ENCODE data around the gene NEGR1. TPM values are rescaled to one million over a fixed set of nuclear protein-coding genes. Genes with fewer than 3 reads are reported as not detected.

NEGR1 gene
- total RNA-seq, 4 donors from 2014 or later: 0.49 to 8.8 (median 2.7) TPM

DNA sequence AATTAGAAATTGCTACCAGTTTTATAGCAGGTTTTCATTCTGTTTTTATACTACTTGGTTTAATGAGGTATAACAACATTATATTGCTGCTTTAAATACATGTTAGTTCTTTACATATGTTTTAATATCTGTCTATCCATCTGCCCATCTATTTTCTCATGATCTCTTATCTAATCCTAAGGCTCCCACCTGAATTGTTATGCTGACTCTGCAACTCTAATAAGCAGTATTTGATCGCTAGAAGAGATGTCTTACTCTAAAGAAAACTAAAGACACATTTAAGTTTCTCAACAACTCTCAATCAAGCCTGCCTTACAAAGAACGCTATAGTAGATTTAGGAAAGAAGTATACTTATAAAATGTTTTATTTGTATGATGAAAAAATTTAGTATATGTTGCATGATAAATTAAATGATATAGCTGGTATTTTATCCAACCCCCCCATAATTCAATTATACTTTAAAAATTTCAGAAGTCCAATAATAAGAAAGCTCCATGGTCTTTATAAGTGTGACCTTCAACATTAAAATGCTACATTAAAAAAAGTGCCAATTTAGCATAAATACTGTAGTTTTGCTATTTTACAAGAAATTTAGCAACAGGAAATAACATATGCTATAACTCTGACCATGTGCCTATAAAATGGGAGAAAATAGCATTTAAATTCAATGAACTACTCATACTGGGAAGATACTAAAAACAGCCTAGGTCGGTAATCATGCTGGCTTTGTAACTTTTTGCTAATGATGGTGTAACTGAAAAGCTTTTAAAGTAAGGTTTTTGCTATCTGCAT is 180.3 kb downstream of the NEGR1 start:
- intact Hi-C loops (cut with DNase I): no loop called here
- no peak overlapping the region for H3K4me3 ChIP-seq
- H3K27ac ChIP-seq: no peak overlapping the region
- WGBS, 2 donors: 69 to 79% methylated on average over 3 of the region's 3 CpGs
- no peaks in the 10 kb centered on the region for H3K4me1 ChIP-seq
- no peaks in the 10 kb centered on the region for H3K9me3 ChIP-seq
- TF ChIP-seq, protein P1, sequence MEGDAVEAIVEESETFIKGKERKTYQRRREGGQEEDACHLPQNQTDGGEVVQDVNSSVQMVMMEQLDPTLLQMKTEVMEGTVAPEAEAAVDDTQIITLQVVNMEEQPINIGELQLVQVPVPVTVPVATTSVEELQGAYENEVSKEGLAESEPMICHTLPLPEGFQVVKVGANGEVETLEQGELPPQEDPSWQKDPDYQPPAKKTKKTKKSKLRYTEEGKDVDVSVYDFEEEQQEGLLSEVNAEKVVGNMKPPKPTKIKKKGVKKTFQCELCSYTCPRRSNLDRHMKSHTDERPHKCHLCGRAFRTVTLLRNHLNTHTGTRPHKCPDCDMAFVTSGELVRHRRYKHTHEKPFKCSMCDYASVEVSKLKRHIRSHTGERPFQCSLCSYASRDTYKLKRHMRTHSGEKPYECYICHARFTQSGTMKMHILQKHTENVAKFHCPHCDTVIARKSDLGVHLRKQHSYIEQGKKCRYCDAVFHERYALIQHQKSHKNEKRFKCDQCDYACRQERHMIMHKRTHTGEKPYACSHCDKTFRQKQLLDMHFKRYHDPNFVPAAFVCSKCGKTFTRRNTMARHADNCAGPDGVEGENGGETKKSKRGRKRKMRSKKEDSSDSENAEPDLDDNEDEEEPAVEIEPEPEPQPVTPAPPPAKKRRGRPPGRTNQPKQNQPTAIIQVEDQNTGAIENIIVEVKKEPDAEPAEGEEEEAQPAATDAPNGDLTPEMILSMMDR (IDR thresholded peaks at IDR 0.05): no peak
- no peak for TF ChIP-seq POLR2A (IDR thresholded peaks at IDR 0.05)
- no peaks in the 10 kb centered on the region for H3K27me3 ChIP-seq
- no peak for DNase-seq
- no peaks in the 10 kb centered on the region for H3K36me3 ChIP-seq

GRCh38 chr1:72100771-72101170 is 181.6 kb downstream of the NEGR1 start:
- Histone ChIP-seq H3K4me1 (no peaks in the 10 kb centered on the region), H3K9me3 (no peaks in the 10 kb centered on the region), H3K4me3 (no peak overlapping the region), H3K27ac (no peak overlapping the region), H3K27me3 (no peaks in the 10 kb centered on the region), H3K36me3 (no peaks in the 10 kb centered on the region)
- 50 to 82% methylated on average over 2 of the region's 2 CpGs for WGBS, 2 donors
- TF ChIP-seq, protein P1 (IDR thresholded peaks at IDR 0.05): no peak
- TF ChIP-seq POLR2A (IDR thresholded peaks at IDR 0.05): no peak
- DNase-seq: no peak
- intact Hi-C loops (cut with DNase I): no loop called here

DNA sequence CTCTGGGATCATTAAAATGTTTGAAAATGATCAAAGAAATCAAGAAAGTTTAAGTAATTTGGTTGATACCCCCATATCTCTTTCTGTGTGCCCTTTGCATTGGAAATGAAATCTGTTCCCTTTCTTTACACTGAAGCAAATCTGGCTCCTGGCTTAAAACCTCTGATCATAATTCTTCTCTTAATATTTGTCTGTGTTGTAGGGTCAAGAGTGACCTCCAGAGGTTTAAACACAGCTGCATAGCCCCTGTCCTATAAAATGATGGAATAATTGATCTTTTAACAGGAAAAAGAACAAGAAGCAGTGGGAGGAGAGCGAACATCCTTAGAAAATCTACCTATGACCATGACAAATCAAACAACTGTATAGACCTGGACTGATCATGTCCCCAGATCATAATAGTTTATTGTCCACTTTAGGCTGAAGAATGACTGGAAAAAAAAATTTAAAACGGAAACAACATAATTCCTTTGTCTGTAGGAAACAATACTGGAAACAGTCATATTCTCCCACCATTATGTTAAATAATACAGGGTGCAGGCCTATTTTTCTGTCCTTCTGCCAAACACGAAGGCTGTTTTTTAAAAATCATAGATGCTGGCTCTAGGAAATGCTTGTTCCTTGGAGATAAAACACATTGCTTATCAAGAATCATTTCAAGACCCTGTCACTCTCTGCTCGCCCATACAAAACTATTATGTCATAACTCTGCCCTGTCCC is 184.3 kb downstream of the NEGR1 start:
- 74 to 77% methylated on average over 4 of the region's 4 CpGs for WGBS, 2 donors

DNA sequence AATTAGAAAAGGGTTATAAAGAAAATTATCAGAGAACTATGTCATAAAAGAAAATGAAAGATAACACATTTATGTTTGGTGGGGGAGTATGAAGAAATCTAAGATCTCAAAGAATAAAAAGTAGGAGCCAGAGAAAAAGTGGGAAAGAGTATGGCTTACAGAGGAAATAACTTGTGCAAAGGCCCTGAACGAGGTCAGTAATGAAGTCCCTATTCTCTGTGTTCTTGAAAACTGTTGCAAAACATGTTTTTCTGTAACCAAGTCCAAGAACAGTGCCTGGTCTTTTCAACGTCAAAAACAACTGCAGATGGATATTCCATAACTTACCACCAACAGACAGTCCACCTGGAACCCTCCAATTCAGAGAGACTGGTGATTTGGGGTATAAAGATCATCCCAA is 188.1 kb downstream of the NEGR1 start:
- no peaks in the 10 kb centered on the region for H3K4me1 ChIP-seq
- H3K27me3 ChIP-seq: no peaks in the 10 kb centered on the region
- WGBS, 2 donors: 38 to 52% methylated on average over 2 of the region's 2 CpGs
- TF ChIP-seq, protein P1 (IDR thresholded peaks at IDR 0.05): no peak
- TF ChIP-seq POLR2A (IDR thresholded peaks at IDR 0.05): no peak
- no peak overlapping the region for H3K4me3 ChIP-seq
- no peaks in the 10 kb centered on the region for H3K9me3 ChIP-seq
- no peak for DNase-seq
- H3K36me3 ChIP-seq: no peaks in the 10 kb centered on the region
- intact Hi-C loops (cut with DNase I): no loop called here
- H3K27ac ChIP-seq: no peak overlapping the region

More for the DNA sequence above, 184.3 kb downstream of the NEGR1 start:
- no peak for DNase-seq
- Histone ChIP-seq H3K27me3 (no peaks in the 10 kb centered on the region), H3K27ac (no peak overlapping the region), H3K36me3 (no peaks in the 10 kb centered on the region), H3K4me1 (no peaks in the 10 kb centered on the region), H3K4me3 (no peak overlapping the region), H3K9me3 (no peaks in the 10 kb centered on the region)
- intact Hi-C loops (cut with DNase I): no loop called here
- TF ChIP-seq, protein P1 (IDR thresholded peaks at IDR 0.05): no peak
- TF ChIP-seq POLR2A (IDR thresholded peaks at IDR 0.05): no peak

DNA sequence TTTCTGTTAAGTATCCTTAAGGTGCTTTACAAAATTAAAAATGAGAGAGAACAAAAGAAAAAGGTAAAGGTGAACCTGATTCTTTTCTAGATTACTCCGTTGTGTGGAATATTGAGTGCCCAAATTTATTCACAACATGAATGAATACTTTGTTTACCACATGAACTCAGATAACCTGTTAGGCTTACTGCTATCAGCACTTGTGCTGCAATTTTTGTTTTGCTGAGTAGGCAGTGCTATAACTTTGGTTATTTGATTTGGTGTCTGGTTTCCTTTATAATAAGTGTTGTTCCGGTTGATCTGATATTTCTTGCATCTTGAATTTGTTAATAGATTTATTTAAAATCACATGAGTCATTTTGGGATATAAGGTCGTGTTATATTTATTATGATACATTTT is 195.9 kb downstream of the NEGR1 start:
- Histone ChIP-seq H3K36me3 (no peaks in the 10 kb centered on the region), H3K4me1 (no peaks in the 10 kb centered on the region), H3K4me3 (no peak overlapping the region), H3K9me3 (no peaks in the 10 kb centered on the region), H3K27me3 (no peaks in the 10 kb centered on the region), H3K27ac (no peak overlapping the region)
- WGBS, 2 donors: 49 to 65% methylated on average over 3 of the region's 3 CpGs
- intact Hi-C loops (cut with DNase I): no loop called here
- DNase-seq: no peak
- TF ChIP-seq POLR2A (IDR thresholded peaks at IDR 0.05): no peak
- TF ChIP-seq, protein P1 (IDR thresholded peaks at IDR 0.05): no peak
